GM19438 (cell line): ENCODE measurements around the gene INSL6.
"Not testable (repeated sequence)": the region's sequence is repeated elsewhere in the genome, so short reads cannot be mapped to it uniquely, and the experiment has no call there.

Source experiments
- ATAC-seq: cut with Tn5 transposase; IDR thresholded peaks from one replicate; pipeline ENCODE4 v1.9.1; 2021; ENCODE audit warnings: low read depth; ENCODE audit not compliant: unreplicated experiment

The INSL6 gene

GRCh38 chr9:5185220-5185840, at the start of gene INSL6:
Gene INSL6 (minus strand): TSS chr9:5185639. CDS start chr9:5185602, 37 bp downstream.
- ATAC-seq = no peak

GRCh38 chr9:5231212-5231611, 45.8 kb upstream of the INSL6 start, which contains the start of gene INSL4:
Gene INSL4 (plus strand): TSS chr9:5231419. CDS start chr9:5231524, 105 bp downstream.
- ATAC-seq = no peak

GRCh38 chr9:5230554-5230953, 45.1 kb upstream of the INSL6 start:
- ATAC-seq = no peak

GRCh38 chr9:5205071-5205470, 19.6 kb upstream of the INSL6 start:
- ATAC-seq = no peak

- ATAC-seq = no peak
Measured at GRCh38 chr9:5195463-5195862, 10.0 kb upstream of the INSL6 start.

GRCh38 chr9:5193345-5193744, 7.9 kb upstream of the INSL6 start:
- no peak for ATAC-seq

GRCh38 chr9:5191985-5192384, 6.5 kb upstream of the INSL6 start:
- ATAC-seq = no peak

- no peak for ATAC-seq
Measured at GRCh38 chr9:5188060-5188984, 2.9 kb upstream of the INSL6 start.

GRCh38 chr9:5186416-5187169, 1.2 kb upstream of the INSL6 start:
- ATAC-seq = no peak

- ATAC-seq = no peak
Measured at GRCh38 chr9:5184776-5185175, 663 bp downstream of the INSL6 start.

GRCh38 chr9:5180631-5181030, 4.8 kb downstream of the INSL6 start:
- ATAC-seq = not testable (repeated sequence)

GRCh38 chr9:5178126-5178805, 7.2 kb downstream of the INSL6 start:
- ATAC-seq = no peak

- no peak for ATAC-seq
Measured at GRCh38 chr9:5146241-5146640, 39.2 kb downstream of the INSL6 start.

GRCh38 chr9:5144217-5144616, 41.2 kb downstream of the INSL6 start:
- no peak for ATAC-seq

GRCh38 chr9:5140151-5140550, 45.3 kb downstream of the INSL6 start:
- no peak for ATAC-seq

GRCh38 chr9:5122516-5122915, 62.9 kb downstream of the INSL6 start:
- ATAC-seq = no peak

- no peak for ATAC-seq
Measured at GRCh38 chr9:5122116-5122515, 63.3 kb downstream of the INSL6 start.

- no peak for ATAC-seq
Measured at GRCh38 chr9:5113994-5114748, 71.3 kb downstream of the INSL6 start.
